HG03060 (cell line): ENCODE measurements around the gene PSENEN.

Experiments
- ATAC-seq: cut with Tn5 transposase; IDR thresholded peaks from one replicate; pipeline ENCODE4 v1.9.1; 2021; ENCODE audit warnings: low read depth, moderate number of reproducible peaks; ENCODE audit not compliant: unreplicated experiment

Gene PSENEN

GRCh38 chr19:35745328-35746086, at the start of gene PSENEN, which contains the start of gene U2AF1L4:
Gene PSENEN, plus strand, starts transcription at chr19:35745651. Its CDS starts 280 bp downstream, at chr19:35745931.
Gene U2AF1L4, minus strand, starts transcription at chr19:35745418. Its CDS starts 27 bp downstream, at chr19:35745391.
- peak; percentile 25 for ATAC-seq

GRCh38 chr19:35695895-35696422, 49.5 kb upstream of the PSENEN start:
- no peak for ATAC-seq

- no peak for ATAC-seq
Observed at GRCh38 chr19:35696835-35697234, 48.6 kb upstream of the PSENEN start.

- ATAC-seq = peak; percentile 87
Observed at GRCh38 chr19:35702223-35703012, 43.0 kb upstream of the PSENEN start.

- ATAC-seq = no peak
Observed at GRCh38 chr19:35703343-35703742, 42.1 kb upstream of the PSENEN start.

- no peak for ATAC-seq
Observed at GRCh38 chr19:35704218-35704617, 41.2 kb upstream of the PSENEN start, which contains the start of gene ZBTB32. Gene ZBTB32, plus strand, starts transcription at chr19:35704558. Its CDS starts 10,069 bp downstream, at chr19:35714627.

- no peak for ATAC-seq
Observed at GRCh38 chr19:35708391-35708790, 37.1 kb upstream of the PSENEN start.

- ATAC-seq = no peak
Observed at GRCh38 chr19:35710784-35711723, 34.4 kb upstream of the PSENEN start.

GRCh38 chr19:35712567-35713505, 32.6 kb upstream of the PSENEN start:
- no peak for ATAC-seq

GRCh38 chr19:35713506-35713850, 32.0 kb upstream of the PSENEN start:
- ATAC-seq = no peak

GRCh38 chr19:35713904-35714495, 31.5 kb upstream of the PSENEN start:
- ATAC-seq = no peak

- no peak for ATAC-seq
Observed at GRCh38 chr19:35714601-35715354, 30.7 kb upstream of the PSENEN start.

GRCh38 chr19:35715355-35715809, 30.1 kb upstream of the PSENEN start:
- no peak for ATAC-seq

GRCh38 chr19:35715981-35716800, 29.3 kb upstream of the PSENEN start:
- no peak for ATAC-seq

- ATAC-seq = peak; percentile 35
Observed at GRCh38 chr19:35716801-35717664, 28.4 kb upstream of the PSENEN start.

- ATAC-seq = no peak
Observed at GRCh38 chr19:35717665-35718344, 27.6 kb upstream of the PSENEN start, which contains the start of gene KMT2B. Gene KMT2B, plus strand, starts transcription at chr19:35718003. Its CDS starts 16 bp downstream, at chr19:35718019.
